ENCODE data around the gene HIPK2. TPM values are rescaled to one million over a fixed set of nuclear protein-coding genes. Genes with fewer than 3 reads are reported as not detected.

Gene HIPK2
- total RNA-seq, 1 experiment from 2014 or later, result 64.3 TPM

- TF ChIP-seq, protein P1, sequence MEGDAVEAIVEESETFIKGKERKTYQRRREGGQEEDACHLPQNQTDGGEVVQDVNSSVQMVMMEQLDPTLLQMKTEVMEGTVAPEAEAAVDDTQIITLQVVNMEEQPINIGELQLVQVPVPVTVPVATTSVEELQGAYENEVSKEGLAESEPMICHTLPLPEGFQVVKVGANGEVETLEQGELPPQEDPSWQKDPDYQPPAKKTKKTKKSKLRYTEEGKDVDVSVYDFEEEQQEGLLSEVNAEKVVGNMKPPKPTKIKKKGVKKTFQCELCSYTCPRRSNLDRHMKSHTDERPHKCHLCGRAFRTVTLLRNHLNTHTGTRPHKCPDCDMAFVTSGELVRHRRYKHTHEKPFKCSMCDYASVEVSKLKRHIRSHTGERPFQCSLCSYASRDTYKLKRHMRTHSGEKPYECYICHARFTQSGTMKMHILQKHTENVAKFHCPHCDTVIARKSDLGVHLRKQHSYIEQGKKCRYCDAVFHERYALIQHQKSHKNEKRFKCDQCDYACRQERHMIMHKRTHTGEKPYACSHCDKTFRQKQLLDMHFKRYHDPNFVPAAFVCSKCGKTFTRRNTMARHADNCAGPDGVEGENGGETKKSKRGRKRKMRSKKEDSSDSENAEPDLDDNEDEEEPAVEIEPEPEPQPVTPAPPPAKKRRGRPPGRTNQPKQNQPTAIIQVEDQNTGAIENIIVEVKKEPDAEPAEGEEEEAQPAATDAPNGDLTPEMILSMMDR (IDR thresholded peaks at IDR 0.05; ENCODE audit: unreplicated experiment), result no peak
- DNase-seq (ENCODE audit: unreplicated experiment), result no peak
- ChIA-PET POLR2A (interaction anchor here (0.6 to 1.0 kb wide), 3 partner anchors 12 to 120 kb away, joined by 3 to 4 read pairs (median 3); no protein-coding TSS in a partner anchor), CTCF (no interaction called here)
- peaks cover 49% of the 10 kb centered on the region for H3K4me1 Mint-ChIP-seq (ENCODE audit: insufficient read depth, unreplicated experiment)
- intact Hi-C loops (cut with micrococcal nuclease), result no loop called here
- H3K27ac Mint-ChIP-seq (ENCODE audit: low read depth, unreplicated experiment), result no peak overlapping the region
- peaks cover 8% of the 10 kb centered on the region for H3K36me3 Mint-ChIP-seq (ENCODE audit: insufficient read depth, unreplicated experiment)
- no peak overlapping the region for H3K4me3 Mint-ChIP-seq (ENCODE audit: unreplicated experiment)
- H3K27me3 Mint-ChIP-seq (ENCODE audit: insufficient read depth, unreplicated experiment), result no peaks in the 10 kb centered on the region
- no TSS peak for BruUV-seq (replicated peaks)
- no peaks in the 10 kb centered on the region for H3K9me3 Mint-ChIP-seq (ENCODE audit: unreplicated experiment)
These were observed 25.2 kb downstream of the HIPK2 start for GRCh38 chr7:139752604-139753003.

DNA sequence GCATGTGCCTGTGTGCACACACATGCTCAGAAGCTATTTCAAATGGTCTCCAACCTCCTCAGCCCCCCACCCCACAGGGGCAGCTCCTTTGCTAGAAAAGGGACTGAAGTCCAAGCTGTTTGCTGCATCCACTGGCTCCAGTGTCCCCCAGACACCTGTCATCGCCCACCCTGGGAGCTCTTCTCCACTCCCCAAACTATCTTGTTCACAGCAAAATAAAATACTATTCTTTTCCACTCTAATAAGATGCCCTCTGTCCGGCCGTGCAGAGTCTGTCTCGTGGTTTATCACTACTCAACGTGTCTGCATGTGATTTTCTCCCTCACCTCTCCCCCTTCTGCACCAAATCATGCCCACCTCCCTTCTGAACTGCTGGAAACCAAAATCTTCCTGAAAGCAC, 25.6 kb downstream of the HIPK2 start:
- POLR2A ChIA-PET, result interaction anchor here (0.6 to 1.0 kb wide), 3 partner anchors 12 to 120 kb away, joined by 3 to 4 read pairs (median 3); no protein-coding TSS in a partner anchor
- no peak overlapping the region for H3K4me3 Mint-ChIP-seq (ENCODE audit: unreplicated experiment)
- no peaks in the 10 kb centered on the region for H3K27me3 Mint-ChIP-seq (ENCODE audit: insufficient read depth, unreplicated experiment)
- CTCF ChIA-PET, result no interaction called here
- no peak overlapping the region for H3K27ac Mint-ChIP-seq (ENCODE audit: low read depth, unreplicated experiment)
- H3K36me3 Mint-ChIP-seq (ENCODE audit: insufficient read depth, unreplicated experiment), result peaks cover 8% of the 10 kb centered on the region
- H3K4me1 Mint-ChIP-seq (ENCODE audit: insufficient read depth, unreplicated experiment), result peaks cover 45% of the 10 kb centered on the region
- intact Hi-C loops (cut with micrococcal nuclease), result no loop called here
- BruUV-seq (replicated peaks), result no TSS peak
- H3K9me3 Mint-ChIP-seq (ENCODE audit: unreplicated experiment), result no peaks in the 10 kb centered on the region
- TF ChIP-seq, protein P1 (IDR thresholded peaks at IDR 0.05; ENCODE audit: unreplicated experiment), result no peak
- no peak for DNase-seq (ENCODE audit: unreplicated experiment)

DNA sequence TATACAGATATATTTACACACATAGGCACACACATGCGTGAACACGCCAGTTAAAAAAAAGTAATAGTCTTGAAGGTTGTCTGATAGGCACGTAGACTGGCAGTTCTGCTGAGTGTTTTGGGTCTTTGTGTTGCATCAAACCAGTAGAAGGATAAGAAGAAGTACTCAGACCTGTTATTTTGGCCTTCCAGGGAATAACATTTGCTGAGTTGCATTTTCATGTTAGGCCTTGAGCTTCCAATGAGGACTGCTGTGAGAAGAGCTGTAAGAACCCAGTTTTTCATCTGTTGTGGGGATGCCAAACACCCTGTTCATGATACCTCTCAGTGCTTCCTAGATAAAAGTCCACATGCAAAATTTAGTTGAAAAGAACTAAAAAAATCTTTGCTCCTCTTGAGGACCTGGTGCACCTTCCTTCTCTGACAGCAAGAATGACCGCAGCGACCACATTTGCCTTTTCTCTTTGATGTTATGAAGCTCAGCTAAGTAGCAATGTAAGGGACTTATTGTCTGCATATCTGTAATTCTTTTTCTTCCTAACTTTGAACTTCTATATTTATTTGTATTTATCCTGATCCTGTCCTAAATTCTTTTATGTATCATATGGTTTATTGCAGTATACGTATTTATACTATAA, 27.2 kb downstream of the HIPK2 start:
- DNase-seq (ENCODE audit: unreplicated experiment), result no peak
- ChIA-PET POLR2A (interaction anchor here (0.5 to 1.3 kb wide), 3 partner anchors 21 to 1215 kb away, joined by 3 to 5 read pairs (median 3); no protein-coding TSS in a partner anchor), CTCF (interaction anchor here (0.6 kb wide), 1 partner anchor 104 kb away, joined by 3 read pairs; no protein-coding TSS in a partner anchor)
- intact Hi-C loops (cut with micrococcal nuclease), result no loop called here
- Mint-ChIP-seq H3K9me3 (ENCODE audit: unreplicated experiment) (no peaks in the 10 kb centered on the region), H3K36me3 (ENCODE audit: insufficient read depth, unreplicated experiment) (peaks cover 12% of the 10 kb centered on the region), H3K4me1 (ENCODE audit: insufficient read depth, unreplicated experiment) (peaks cover 47% of the 10 kb centered on the region), H3K27ac (ENCODE audit: low read depth, unreplicated experiment) (no peak overlapping the region), H3K4me3 (ENCODE audit: unreplicated experiment) (no peak overlapping the region), H3K27me3 (ENCODE audit: insufficient read depth, unreplicated experiment) (no peaks in the 10 kb centered on the region)
- TF ChIP-seq, protein P1 (IDR thresholded peaks at IDR 0.05; ENCODE audit: unreplicated experiment), result no peak
- no TSS peak for BruUV-seq (replicated peaks)

GRCh38 chr7:139749545-139749944, 28.3 kb downstream of the HIPK2 start:
- TF ChIP-seq, protein P1 (IDR thresholded peaks at IDR 0.05; ENCODE audit: unreplicated experiment), result no peak
- Mint-ChIP-seq H3K27ac (ENCODE audit: low read depth, unreplicated experiment) (no peak overlapping the region), H3K4me3 (ENCODE audit: unreplicated experiment) (no peak overlapping the region), H3K36me3 (ENCODE audit: insufficient read depth, unreplicated experiment) (peaks cover 15% of the 10 kb centered on the region), H3K9me3 (ENCODE audit: unreplicated experiment) (no peaks in the 10 kb centered on the region), H3K4me1 (ENCODE audit: insufficient read depth, unreplicated experiment) (peaks cover 47% of the 10 kb centered on the region), H3K27me3 (ENCODE audit: insufficient read depth, unreplicated experiment) (no peaks in the 10 kb centered on the region)
- DNase-seq (ENCODE audit: unreplicated experiment), result no peak
- ChIA-PET CTCF (interaction anchor here (0.7 to 1.0 kb wide), 2 partner anchors 16 to 104 kb away, joined by 3 read pairs; no protein-coding TSS in a partner anchor), POLR2A (interaction anchor here (0.7 kb wide), 1 partner anchor 72 kb away, joined by 3 read pairs; no protein-coding TSS in a partner anchor)
- intact Hi-C loops (cut with micrococcal nuclease), result no loop called here
- BruUV-seq (replicated peaks), result no TSS peak
